Measurements from ENCODE around the gene KLF17.

- TF ChIP-seq CTCF (IDR thresholded peaks at IDR 0.05 in 8 of 11, conservative IDR thresholded peaks at IDR 0.05 in 3 of 11) (no peak), POLR2A (IDR thresholded peaks at IDR 0.05) (no peak), POLR2AphosphoS5 (IDR thresholded peaks at IDR 0.05) (no peak)
These were observed 33.5 kb upstream of the KLF17 start for GRCh38 chr1:44084998-44085675.
